ENCODE data around the gene PMP22.
A peak's percentile ranks its signal among the peaks of the same experiment; 100 is the strongest.
"Not testable (repeated sequence)": the region's sequence is repeated elsewhere in the genome, so short reads cannot be mapped to it uniquely, and the experiment has no call there.

The PMP22 gene

GRCh38 chr17:15250135-15250860 is 14.8 kb downstream of the PMP22 start:
- DNase-seq, result no peak

- no peak for DNase-seq
Observed at GRCh38 chr17:15249487-15249886, 15.6 kb downstream of the PMP22 start.

GRCh38 chr17:15247891-15248529 is 17.1 kb downstream of the PMP22 start:
- DNase-seq, result no peak

- no peak for DNase-seq
Observed at GRCh38 chr17:15245054-15245453, 20.1 kb downstream of the PMP22 start.

- no peak for DNase-seq
Observed at GRCh38 chr17:15240644-15241043, 24.5 kb downstream of the PMP22 start.

GRCh38 chr17:15239491-15239890 is 25.6 kb downstream of the PMP22 start:
- no peak for DNase-seq

GRCh38 chr17:15238676-15239422 is 26.3 kb downstream of the PMP22 start:
- DNase-seq, result no peak

- no peak for DNase-seq
Observed at GRCh38 chr17:15238057-15238456, 27.1 kb downstream of the PMP22 start.

- DNase-seq, result no peak
Observed at GRCh38 chr17:15237106-15237425, 28.1 kb downstream of the PMP22 start.

GRCh38 chr17:15236281-15237105 is 28.6 kb downstream of the PMP22 start:
- DNase-seq, result no peak

GRCh38 chr17:15233971-15234370 is 31.2 kb downstream of the PMP22 start:
- DNase-seq, result no peak

- peak; percentile 13 for DNase-seq
Observed at GRCh38 chr17:15233022-15233805, 31.9 kb downstream of the PMP22 start.

GRCh38 chr17:15232517-15232915 is 32.6 kb downstream of the PMP22 start:
- DNase-seq, result no peak

GRCh38 chr17:15231851-15232516 is 33.1 kb downstream of the PMP22 start:
- DNase-seq, result no peak

- no peak for DNase-seq
Observed at GRCh38 chr17:15230866-15231265, 34.3 kb downstream of the PMP22 start.

- DNase-seq, result not testable (repeated sequence)
Observed at GRCh38 chr17:15221827-15222226, 43.3 kb downstream of the PMP22 start.

- DNase-seq, result no peak
Observed at GRCh38 chr17:15220785-15221184, 44.3 kb downstream of the PMP22 start.

GRCh38 chr17:15216481-15216880 is 48.6 kb downstream of the PMP22 start:
- DNase-seq, result no peak

GRCh38 chr17:15213381-15214087 is 51.6 kb downstream of the PMP22 start:
- no peak for DNase-seq

- DNase-seq, result no peak
Observed at GRCh38 chr17:15210247-15210646, 54.9 kb downstream of the PMP22 start.

GRCh38 chr17:15203062-15203461 is 62.1 kb downstream of the PMP22 start:
- DNase-seq, result not testable (repeated sequence)
